BJ (cell line): ENCODE measurements around the gene WDR93. TPM values are rescaled to one million over a fixed set of nuclear protein-coding genes. Genes with fewer than 3 reads are reported as not detected.

Experiments
- CTCF ChIA-PET: fragments of 350-600 bp; formaldehyde crosslinking; extraction: SDS; loops from one replicate; lab custom pipeline; 2021; ENCODE audit warnings: antibody characterized with exemption, inconsistent platforms; lab: Yijun Ruan, JAX
- POLR2A ChIA-PET: fragments of 300-600 bp; sonication (Branson Sonifier 250); formaldehyde crosslinking; extraction: SDS; loops from one replicate; lab custom pipeline; 2021; ENCODE audit warnings: antibody characterized with exemption; lab: Charles Lee
- DNase-seq: peaks from one replicate; pipeline ENCODE4 v3.0.0-alpha.2; 2011; ENCODE audit warnings: low read depth
- H3K27me3 ChIP-seq: 2 replicates; pipeline ENCODE4 v1.6.0; 2011; ENCODE audit warnings: low read length; ENCODE audit not compliant: control insufficient read depth, insufficient read depth
- H3K36me3 ChIP-seq: 2 replicates; pipeline ENCODE4 v1.5.1; 2011; ENCODE audit warnings: low read length; ENCODE audit not compliant: control insufficient read depth, insufficient read depth
- H3K4me3 ChIP-seq: 2 replicates; pipeline ENCODE4 v1.5.1; 2011; ENCODE audit warnings: low read depth, mild to moderate bottlenecking, control low read depth, low read length
- polyA plus RNA-seq: library from polyadenylated mRNA; depleted of rRNA; stranded (reverse); fragments of >200 nt; gene quantifications from 2 replicates; pipeline ENCODE4 v1.2.3, GENCODE V29; 2011
- TF ChIP-seq, protein P1 (sequence below): IDR thresholded peaks from 2 replicates; pipeline ENCODE4 v1.5.1; 2011; ENCODE audit warnings: low read depth, mild to moderate bottlenecking, control low read depth, inconsistent platforms, low read length, moderate library complexity; ENCODE audit not compliant: insufficient read depth

WDR93 gene
- polyA plus RNA-seq, 1 experiment = 0.15 TPM

DNA sequence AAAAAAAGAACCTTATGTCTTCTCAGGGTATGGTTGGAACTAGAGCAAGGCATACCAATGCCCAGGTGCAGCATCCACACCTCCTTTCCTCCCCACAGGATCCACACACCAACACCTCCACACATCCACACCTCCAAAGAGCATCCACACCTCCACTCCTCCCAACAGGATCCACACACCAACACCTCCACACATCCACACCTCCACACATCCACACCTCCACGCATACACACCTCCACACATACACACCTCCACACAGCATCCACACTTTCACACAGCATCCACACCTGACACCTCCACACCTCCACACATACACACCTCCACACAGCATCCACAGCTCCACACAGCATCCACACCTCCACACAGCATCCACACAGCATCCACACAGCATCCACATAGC lies 55.2 kb downstream of the WDR93 start:
- DNase-seq = no peak
- Histone ChIP-seq H3K36me3 (no peaks in the 10 kb centered on the region), H3K4me3 (no peak overlapping the region), H3K27me3 (peaks cover 2% of the 10 kb centered on the region)
- TF ChIP-seq, protein P1, sequence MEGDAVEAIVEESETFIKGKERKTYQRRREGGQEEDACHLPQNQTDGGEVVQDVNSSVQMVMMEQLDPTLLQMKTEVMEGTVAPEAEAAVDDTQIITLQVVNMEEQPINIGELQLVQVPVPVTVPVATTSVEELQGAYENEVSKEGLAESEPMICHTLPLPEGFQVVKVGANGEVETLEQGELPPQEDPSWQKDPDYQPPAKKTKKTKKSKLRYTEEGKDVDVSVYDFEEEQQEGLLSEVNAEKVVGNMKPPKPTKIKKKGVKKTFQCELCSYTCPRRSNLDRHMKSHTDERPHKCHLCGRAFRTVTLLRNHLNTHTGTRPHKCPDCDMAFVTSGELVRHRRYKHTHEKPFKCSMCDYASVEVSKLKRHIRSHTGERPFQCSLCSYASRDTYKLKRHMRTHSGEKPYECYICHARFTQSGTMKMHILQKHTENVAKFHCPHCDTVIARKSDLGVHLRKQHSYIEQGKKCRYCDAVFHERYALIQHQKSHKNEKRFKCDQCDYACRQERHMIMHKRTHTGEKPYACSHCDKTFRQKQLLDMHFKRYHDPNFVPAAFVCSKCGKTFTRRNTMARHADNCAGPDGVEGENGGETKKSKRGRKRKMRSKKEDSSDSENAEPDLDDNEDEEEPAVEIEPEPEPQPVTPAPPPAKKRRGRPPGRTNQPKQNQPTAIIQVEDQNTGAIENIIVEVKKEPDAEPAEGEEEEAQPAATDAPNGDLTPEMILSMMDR = no peak
- ChIA-PET CTCF (interaction anchor here (1.4 to 6.6 kb wide), 2 partner anchors 9 to 16 kb away, joined by 5 to 29 read pairs; no protein-coding TSS in a partner anchor), POLR2A (no interaction called here)

DNA sequence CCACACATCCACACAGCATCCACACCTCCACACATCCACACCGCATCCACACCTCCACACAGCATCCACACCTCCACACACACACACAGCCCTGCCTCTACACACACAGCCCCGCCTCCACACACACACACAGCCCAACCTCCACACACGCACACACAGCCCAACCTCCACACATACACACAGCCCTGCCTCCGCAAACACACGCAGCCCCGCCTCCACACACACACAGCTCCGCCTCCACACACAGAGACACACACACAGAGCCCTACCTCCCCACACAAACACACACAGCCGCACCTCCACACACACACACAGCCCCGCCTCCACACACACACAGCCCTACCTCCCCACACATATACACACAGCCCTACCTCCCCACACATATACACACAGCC lies 55.8 kb downstream of the WDR93 start:
- ChIA-PET POLR2A (no interaction called here), CTCF (interaction anchor here (7.2 kb wide), 1 partner anchor 142 kb away, joined by 47 read pairs; no protein-coding TSS in a partner anchor)

DNA sequence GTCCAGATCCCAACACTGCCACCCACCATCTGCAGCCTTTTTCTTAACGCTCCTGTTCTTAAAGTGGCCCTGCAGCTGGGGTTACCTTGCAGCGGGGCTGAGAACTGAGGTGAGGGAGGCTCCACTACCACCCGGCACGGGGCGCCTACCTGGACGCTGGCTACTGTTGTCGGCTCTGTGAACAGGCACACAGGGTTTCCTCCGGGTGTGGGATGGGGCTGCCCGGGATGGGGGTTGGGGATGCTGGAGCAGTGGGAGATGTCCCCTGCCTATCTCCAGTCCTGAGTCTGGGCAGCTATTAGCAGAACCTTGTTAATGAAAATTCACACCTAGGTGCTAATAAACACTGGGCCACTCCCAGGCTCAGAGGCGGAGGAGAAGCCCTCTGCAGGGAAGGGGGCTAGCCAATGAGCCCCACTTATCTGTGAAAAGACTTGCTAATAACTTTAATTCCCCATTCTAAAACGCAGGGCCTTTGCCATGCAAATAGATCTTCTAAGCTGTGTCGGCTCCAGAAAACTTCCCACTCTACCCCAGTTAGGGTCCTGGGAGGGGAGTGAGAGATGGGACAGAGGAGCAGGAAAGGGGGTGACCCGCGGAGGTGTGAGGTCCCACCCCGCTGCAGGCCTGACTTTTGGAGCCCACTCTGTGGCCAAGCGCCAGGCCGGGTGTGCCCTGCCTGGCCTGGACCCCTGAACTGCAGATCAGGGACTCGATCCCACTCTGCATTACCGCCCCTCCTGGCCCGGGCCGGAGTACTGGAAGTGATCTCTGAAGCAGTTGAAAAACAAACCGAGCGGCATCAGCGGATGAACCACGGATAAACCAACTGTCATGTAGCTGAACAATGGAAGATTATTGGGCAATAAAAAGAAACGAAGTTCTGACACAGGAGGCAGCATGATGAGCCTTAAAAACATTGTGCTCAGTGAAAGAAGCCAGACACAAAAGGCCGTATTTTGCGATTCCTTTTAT lies 57.4 kb downstream of the WDR93 start:
- CTCF ChIA-PET = interaction anchor here (0.6 to 7.2 kb wide), 5 partner anchors 8 to 140 kb away, joined by 3 to 47 read pairs (median 3); no protein-coding TSS in a partner anchor

More for the DNA sequence above, 55.8 kb downstream of the WDR93 start:
- DNase-seq = no peak
- H3K27me3 ChIP-seq = peaks cover 2% of the 10 kb centered on the region
- TF ChIP-seq, protein P1 = no peak
- H3K36me3 ChIP-seq = no peaks in the 10 kb centered on the region
- no peak overlapping the region for H3K4me3 ChIP-seq

DNA sequence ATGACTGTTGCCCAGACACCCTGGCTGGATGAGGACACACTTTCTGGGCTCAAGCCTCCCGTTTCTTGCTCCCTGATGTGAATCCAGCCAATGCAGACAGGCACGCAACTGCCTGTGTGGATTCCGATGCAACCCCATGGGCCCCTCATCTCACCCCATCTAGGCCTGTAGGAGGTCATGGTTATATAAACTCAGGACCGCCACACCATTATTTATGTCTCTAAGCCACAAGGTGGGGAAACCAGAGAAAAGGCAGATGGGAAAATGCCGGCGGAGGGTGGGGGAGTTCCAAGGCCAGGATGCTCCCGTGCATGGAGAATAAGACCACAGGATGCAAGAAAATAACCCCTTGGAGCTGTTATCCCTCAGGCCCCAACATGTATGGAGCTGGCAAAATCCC lies 58.4 kb downstream of the WDR93 start:
- H3K27me3 ChIP-seq = peaks cover 2% of the 10 kb centered on the region
- no peaks in the 10 kb centered on the region for H3K36me3 ChIP-seq
- POLR2A ChIA-PET = no interaction called here
- CTCF ChIA-PET = interaction anchor here (0.7 to 7.2 kb wide), 7 partner anchors 9 to 143 kb away, joined by 3 to 47 read pairs (median 6); no protein-coding TSS in a partner anchor
- DNase-seq = no peak
- TF ChIP-seq, protein P1 = no peak
- H3K4me3 ChIP-seq = no peak overlapping the region

More for the DNA sequence above, 57.4 kb downstream of the WDR93 start:
- TF ChIP-seq, protein P1 = no peak
- DNase-seq = no peak
- H3K36me3 ChIP-seq = no peaks in the 10 kb centered on the region
- no peak overlapping the region for H3K4me3 ChIP-seq
- H3K27me3 ChIP-seq = peaks cover 2% of the 10 kb centered on the region
- POLR2A ChIA-PET = no interaction called here

DNA sequence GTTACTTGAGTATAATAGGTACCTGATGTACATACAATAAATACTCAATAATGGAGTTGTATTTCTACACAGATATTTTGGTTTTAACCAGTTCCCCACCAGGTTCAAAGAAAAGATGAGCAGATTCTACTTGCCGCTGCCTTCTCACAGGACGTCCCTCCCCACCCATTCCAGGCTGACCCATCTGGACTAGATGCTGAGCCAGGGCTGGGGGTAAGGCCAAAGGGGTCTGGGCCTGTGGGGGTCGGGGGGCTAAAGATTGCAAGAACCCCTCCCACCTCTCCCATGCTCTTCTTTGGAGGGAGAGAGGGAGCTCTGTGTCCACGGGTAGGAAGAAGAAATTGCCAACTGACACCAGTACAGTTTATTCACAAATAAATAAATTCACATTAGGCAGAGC lies 58.9 kb downstream of the WDR93 start:
- H3K27me3 ChIP-seq = peaks cover 2% of the 10 kb centered on the region
- H3K4me3 ChIP-seq = no peak overlapping the region
- DNase-seq = no peak
- ChIA-PET POLR2A (no interaction called here), CTCF (interaction anchor here (1.5 to 7.2 kb wide), 9 partner anchors 9 to 143 kb away, joined by 3 to 47 read pairs (median 5); no protein-coding TSS in a partner anchor)
- TF ChIP-seq, protein P1 = no peak
- H3K36me3 ChIP-seq = no peaks in the 10 kb centered on the region
